Colonic mucosa (tissue), 4 donors: ENCODE data around the gene ZFAND4. TPM values are rescaled to one million over a fixed set of nuclear protein-coding genes. Genes with fewer than 3 reads are reported as not detected.

ENCODE experiments used
- DNase-seq: peaks from one replicate; pipeline ENCODE4 v3.0.0-alpha.2; 2020
- H3K27ac ChIP-seq: fragments of 200-600 bp; one replicate; pipeline ENCODE4 v1.8.0; 2021
- H3K27me3 ChIP-seq: fragments of 200-600 bp; one replicate; pipeline ENCODE4 v1.8.0; 2021
- H3K36me3 ChIP-seq: fragments of 200-600 bp; one replicate; pipeline ENCODE4 v1.8.0; 2021
- H3K4me1 ChIP-seq: fragments of 200-600 bp; one replicate; pipeline ENCODE4 v1.8.0; 2021; ENCODE audit warnings: mild to moderate bottlenecking
- H3K4me3 ChIP-seq: fragments of 200-600 bp; one replicate; pipeline ENCODE4 v1.8.0; 2021
- H3K9ac ChIP-seq, 2 donors: one replicate each; pipeline ENCODE4 v1.7.0; 2013; ENCODE audit warnings: control low read depth in 2 of 2, low read depth in 2 of 2, low read length in 2 of 2
- H3K9me3 ChIP-seq: fragments of 200-600 bp; one replicate; pipeline ENCODE4 v1.8.0; 2021
- CTCF ChIP-seq: fragments of 200-600 bp; IDR thresholded peaks from one replicate; pipeline ENCODE4 v1.8.0; 2022; ENCODE audit warnings: antibody characterized with exemption, mild to moderate bottlenecking
- intact Hi-C: fragments of 100-400 bp; cut with DNase I; formaldehyde crosslinking; loops from one replicate; pipeline ENCODE4 v1.14.1; 2022
- total RNA-seq, 2 donors: library from RNA; stranded (reverse); fragmentation: NEBNext Ultra II Directional in 1 of 2; extraction: Animal tissue kit (Norgen Biotek cat#: 25700) in 1 of 2; gene quantifications; one replicate each; pipeline ENCODE4 v1.2.1, GENCODE V29; 2021
- donor health status: healthy.
- donor health status: DM: no; HTN: no; CAD: no.
- donor health status: DM: no; HTN: no; CAD: no.

ZFAND4 gene
- total RNA-seq, 2 donors from 2014 or later: 11.3 to 15.9 TPM

GRCh38 chr10:45624724-45625123, 47.8 kb downstream of the ZFAND4 start:
- H3K4me3 ChIP-seq: no peak overlapping the region
- no peak overlapping the region for H3K27ac ChIP-seq
- no peaks in the 10 kb centered on the region for H3K9me3 ChIP-seq
- intact Hi-C loops: no loop called here
- peaks cover 4% of the 10 kb centered on the region for H3K36me3 ChIP-seq
- no peak for DNase-seq
- no peaks in the 10 kb centered on the region for H3K4me1 ChIP-seq
- TF ChIP-seq CTCF: no peak
- H3K9ac ChIP-seq: no peak overlapping the region
- no peaks in the 10 kb centered on the region for H3K27me3 ChIP-seq

GRCh38 chr10:45614869-45615268, 57.7 kb downstream of the ZFAND4 start:
- no peaks in the 10 kb centered on the region for H3K9me3 ChIP-seq
- DNase-seq: no peak
- H3K9ac ChIP-seq: no peak overlapping the region
- TF ChIP-seq CTCF: no peak
- no peaks in the 10 kb centered on the region for H3K27me3 ChIP-seq
- intact Hi-C loops: no loop called here
- no peaks in the 10 kb centered on the region for H3K4me1 ChIP-seq
- no peaks in the 10 kb centered on the region for H3K36me3 ChIP-seq
- no peak overlapping the region for H3K4me3 ChIP-seq
- H3K27ac ChIP-seq: no peak overlapping the region

GRCh38 chr10:45612741-45613140, 59.8 kb downstream of the ZFAND4 start:
- intact Hi-C loops: no loop called here
- H3K4me3 ChIP-seq: no peak overlapping the region
- no peak overlapping the region for H3K27ac ChIP-seq
- H3K36me3 ChIP-seq: no peaks in the 10 kb centered on the region
- no peaks in the 10 kb centered on the region for H3K27me3 ChIP-seq
- TF ChIP-seq CTCF: no peak
- no peaks in the 10 kb centered on the region for H3K9me3 ChIP-seq
- no peak for DNase-seq
- H3K4me1 ChIP-seq: no peaks in the 10 kb centered on the region
- no peak overlapping the region for H3K9ac ChIP-seq

- TF ChIP-seq CTCF: no peak
- no peak for DNase-seq
Measured at GRCh38 chr10:45608052-45608451, 64.5 kb downstream of the ZFAND4 start.

GRCh38 chr10:45607276-45607675, 65.3 kb downstream of the ZFAND4 start:
- Histone ChIP-seq H3K27me3 (no peaks in the 10 kb centered on the region), H3K4me3 (no peak overlapping the region), H3K36me3 (no peaks in the 10 kb centered on the region), H3K9ac (no peak overlapping the region), H3K27ac (no peak overlapping the region), H3K4me1 (no peaks in the 10 kb centered on the region), H3K9me3 (no peaks in the 10 kb centered on the region)
- intact Hi-C loops: no loop called here
- no peak for TF ChIP-seq CTCF
- DNase-seq: no peak

More at GRCh38 chr10:45608052-45608451, 64.5 kb downstream of the ZFAND4 start:
- H3K9ac ChIP-seq: no peak overlapping the region
- H3K27me3 ChIP-seq: no peaks in the 10 kb centered on the region
- H3K9me3 ChIP-seq: no peaks in the 10 kb centered on the region
- H3K27ac ChIP-seq: no peak overlapping the region
- H3K36me3 ChIP-seq: no peaks in the 10 kb centered on the region
- no peak overlapping the region for H3K4me3 ChIP-seq
- intact Hi-C loops: no loop called here
- no peaks in the 10 kb centered on the region for H3K4me1 ChIP-seq

GRCh38 chr10:45602836-45603235, 69.7 kb downstream of the ZFAND4 start:
- Histone ChIP-seq H3K4me3 (no peak overlapping the region), H3K36me3 (no peaks in the 10 kb centered on the region), H3K27ac (no peak overlapping the region), H3K27me3 (no peaks in the 10 kb centered on the region), H3K4me1 (no peaks in the 10 kb centered on the region), H3K9me3 (no peaks in the 10 kb centered on the region), H3K9ac (no peak overlapping the region)
- no peak for TF ChIP-seq CTCF
- intact Hi-C loops: no loop called here
- no peak for DNase-seq
